GM04504 (cell line): ENCODE data around the gene PPIL4.

ENCODE experiments used
- DNase-seq: peaks from one replicate; pipeline ENCODE4 v3.0.0-alpha.2; 2012; ENCODE audit warnings: low read depth

PPIL4 gene, protein sequence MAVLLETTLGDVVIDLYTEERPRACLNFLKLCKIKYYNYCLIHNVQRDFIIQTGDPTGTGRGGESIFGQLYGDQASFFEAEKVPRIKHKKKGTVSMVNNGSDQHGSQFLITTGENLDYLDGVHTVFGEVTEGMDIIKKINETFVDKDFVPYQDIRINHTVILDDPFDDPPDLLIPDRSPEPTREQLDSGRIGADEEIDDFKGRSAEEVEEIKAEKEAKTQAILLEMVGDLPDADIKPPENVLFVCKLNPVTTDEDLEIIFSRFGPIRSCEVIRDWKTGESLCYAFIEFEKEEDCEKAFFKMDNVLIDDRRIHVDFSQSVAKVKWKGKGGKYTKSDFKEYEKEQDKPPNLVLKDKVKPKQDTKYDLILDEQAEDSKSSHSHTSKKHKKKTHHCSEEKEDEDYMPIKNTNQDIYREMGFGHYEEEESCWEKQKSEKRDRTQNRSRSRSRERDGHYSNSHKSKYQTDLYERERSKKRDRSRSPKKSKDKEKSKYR

DNA sequence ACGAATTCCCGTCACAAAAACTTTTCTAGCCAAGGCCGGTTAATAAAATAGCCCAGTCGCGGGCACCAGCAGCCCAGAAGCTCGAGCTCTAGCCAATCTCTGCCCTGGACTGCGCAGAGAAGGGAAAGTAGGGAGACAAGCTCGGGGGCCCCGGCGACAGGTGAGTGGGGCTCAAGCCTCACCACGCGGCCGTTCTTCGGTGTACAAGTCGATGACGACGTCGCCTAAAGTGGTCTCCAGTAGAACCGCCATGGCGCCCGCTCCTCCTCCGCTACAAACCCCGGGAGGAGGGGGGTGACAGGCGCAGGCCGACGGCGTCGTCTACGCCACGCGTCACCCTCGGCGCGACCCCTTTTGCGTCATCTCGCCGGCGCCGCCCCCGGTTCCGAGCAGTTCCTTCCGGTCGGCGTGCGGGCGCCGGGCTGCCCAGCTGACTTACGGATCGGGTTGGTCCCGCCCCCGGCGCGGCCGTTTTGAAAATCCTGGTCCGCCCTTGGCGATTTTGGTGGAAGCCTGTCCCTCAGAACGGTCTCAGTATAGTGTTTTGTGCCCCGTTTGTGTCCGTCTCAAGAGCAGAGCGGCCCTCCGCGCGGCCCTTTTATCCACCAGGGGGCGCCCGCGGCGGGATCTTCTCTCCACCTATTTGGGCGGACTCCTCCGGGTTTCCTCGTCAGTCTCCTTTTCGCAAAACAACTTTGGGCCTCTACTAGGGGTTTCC, at the start of gene PPIL4:
TSS of gene PPIL4 (minus strand) at position 290 of the 718 bp plus-strand sequence. CDS start at position 252, 38 bp downstream.
- peak; percentile 86 for DNase-seq

DNA sequence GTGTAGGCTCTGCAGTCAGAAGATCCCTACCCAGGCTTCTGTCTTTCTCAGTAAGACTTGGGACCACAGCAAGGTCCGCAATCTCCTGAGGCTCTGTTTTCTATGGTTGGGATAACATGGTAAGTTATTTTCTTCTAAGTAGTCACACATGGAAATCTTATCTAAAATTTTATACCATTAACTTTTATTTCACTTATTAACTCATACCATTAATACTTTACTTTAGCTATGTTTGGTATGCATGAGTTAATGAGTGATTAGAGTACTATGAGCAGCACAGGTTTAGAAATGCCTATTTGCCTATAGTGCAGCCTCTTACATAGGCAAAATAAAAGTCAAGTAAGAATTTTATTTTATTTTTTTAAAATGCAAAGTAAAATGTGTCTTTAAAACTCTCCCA, 47.6 kb upstream of the PPIL4 start:
- no peak for DNase-seq

DNA sequence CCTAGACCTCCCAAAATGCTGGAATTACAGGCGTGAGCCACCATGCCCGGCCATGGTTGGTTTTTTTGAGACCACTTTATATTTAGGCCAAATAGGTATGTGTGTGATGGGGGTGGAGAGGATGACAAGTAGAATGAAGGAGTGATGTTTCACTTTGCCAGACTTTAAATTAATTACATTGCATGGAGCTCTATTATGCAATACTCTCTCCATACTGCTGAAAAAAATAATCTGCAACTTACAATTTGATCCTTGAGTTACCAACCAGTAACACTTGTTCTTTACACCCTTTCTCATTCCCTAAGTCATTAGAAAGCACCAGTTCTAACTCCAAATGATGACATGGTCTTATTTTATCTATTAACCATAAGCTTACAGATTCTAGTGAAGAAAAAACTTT, 47.1 kb upstream of the PPIL4 start:
- no peak for DNase-seq

DNA sequence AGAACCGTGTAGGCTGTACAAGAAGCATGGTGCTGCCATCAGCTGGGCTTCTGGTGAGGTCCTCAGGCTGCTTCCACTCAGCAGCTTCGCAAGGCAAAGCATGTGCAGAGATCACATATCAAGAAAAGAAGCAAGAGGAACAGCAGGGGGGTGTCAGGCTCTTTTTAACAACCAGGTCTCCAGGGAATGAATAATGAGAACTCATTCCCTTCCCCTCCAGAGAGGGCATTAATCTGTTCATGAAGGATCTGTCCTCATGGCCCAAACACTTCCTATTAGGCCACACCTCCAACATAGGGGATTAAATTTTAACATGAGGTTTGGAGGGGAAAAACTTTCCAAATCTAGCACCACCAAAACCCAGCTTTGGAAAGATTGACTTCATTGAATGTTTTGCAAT, 40.3 kb upstream of the PPIL4 start:
- DNase-seq, result no peak

DNA sequence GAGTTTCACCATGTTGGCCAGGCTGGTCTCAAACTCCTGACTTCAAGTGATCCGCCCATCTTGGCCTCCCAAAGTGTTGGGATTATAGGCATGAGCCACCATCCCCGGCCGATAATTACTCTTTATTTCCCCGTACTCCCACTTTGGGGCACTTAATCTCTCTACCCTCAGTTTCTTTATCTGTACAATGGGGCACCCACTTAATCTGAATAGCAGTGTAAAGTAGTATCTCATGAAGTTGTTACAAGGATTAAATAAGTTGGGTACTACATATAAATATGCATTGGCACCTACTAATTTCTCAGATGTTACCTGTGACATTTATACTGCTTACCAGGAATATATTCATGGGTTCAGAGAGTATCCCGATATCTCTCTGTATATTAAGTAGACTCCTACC, 35.5 kb upstream of the PPIL4 start:
- no peak for DNase-seq

DNA sequence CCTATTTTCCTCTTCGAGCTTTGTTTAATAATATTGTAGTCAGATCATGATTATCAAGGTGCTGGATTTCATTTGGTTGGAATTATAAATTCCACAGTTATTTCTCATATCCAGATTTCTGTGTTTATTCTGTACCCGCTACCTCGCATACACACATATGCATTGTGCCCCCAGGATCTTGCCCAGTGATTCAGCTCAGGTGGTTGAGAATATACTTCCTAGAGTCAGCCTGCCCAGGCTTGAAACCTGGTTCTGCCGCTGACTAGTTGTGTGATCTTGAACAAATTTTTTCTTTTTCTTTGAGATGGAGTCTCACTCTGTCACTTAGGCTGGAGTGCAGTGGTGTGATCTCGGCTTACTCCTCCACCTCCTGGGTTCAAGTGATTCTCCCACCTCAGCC, 35.0 kb upstream of the PPIL4 start:
- no peak for DNase-seq

DNA sequence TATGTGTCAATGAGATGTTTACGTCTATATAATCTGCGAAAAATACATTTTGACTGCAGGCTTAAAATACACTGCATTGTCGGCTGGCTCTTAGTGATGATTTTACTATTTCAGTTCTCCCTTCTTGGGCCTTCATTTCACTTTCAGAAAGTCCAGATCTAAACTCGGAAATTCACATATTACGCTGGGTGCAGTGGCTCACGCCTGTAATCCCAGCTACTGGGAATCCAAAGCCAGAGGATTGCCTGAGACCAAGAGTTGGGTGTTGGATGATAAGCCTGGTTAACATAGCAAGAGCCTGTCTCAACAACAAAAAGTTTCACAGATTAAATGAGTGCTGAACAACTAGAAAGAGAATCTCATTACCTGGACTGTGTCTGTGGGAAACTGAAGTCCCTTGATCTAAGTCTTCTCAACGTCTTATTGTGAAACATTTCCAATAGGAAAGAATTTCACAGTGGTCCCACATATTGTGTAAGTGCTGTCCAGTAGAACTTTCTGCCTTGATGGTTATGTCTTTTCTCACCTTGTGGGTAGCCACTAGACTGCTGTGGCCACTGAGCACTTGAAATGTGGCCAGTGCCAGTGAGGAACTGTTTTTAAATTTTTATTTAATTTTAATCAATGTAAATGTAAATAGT, 22.2 kb upstream of the PPIL4 start:
- DNase-seq, result no peak

DNA sequence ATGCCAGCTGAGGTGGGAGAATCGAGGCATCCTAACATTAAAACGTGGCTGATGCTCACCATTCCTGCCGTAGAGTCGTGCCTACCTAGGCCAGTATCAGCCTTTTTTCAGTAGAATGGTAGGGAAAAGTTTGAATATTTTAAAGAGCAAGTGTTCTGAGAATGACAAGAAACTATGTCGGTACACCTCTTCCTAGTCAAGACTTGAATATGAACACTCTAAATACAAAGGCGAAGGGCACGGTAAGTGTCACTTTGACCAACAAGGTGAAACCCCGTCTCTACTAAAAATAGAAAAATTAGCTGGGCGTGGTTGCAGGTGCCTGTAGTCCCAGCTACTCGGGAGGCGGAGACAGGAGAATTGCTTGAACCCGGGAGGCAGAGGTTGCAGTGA, 21.3 kb upstream of the PPIL4 start:
- no peak for DNase-seq

DNA sequence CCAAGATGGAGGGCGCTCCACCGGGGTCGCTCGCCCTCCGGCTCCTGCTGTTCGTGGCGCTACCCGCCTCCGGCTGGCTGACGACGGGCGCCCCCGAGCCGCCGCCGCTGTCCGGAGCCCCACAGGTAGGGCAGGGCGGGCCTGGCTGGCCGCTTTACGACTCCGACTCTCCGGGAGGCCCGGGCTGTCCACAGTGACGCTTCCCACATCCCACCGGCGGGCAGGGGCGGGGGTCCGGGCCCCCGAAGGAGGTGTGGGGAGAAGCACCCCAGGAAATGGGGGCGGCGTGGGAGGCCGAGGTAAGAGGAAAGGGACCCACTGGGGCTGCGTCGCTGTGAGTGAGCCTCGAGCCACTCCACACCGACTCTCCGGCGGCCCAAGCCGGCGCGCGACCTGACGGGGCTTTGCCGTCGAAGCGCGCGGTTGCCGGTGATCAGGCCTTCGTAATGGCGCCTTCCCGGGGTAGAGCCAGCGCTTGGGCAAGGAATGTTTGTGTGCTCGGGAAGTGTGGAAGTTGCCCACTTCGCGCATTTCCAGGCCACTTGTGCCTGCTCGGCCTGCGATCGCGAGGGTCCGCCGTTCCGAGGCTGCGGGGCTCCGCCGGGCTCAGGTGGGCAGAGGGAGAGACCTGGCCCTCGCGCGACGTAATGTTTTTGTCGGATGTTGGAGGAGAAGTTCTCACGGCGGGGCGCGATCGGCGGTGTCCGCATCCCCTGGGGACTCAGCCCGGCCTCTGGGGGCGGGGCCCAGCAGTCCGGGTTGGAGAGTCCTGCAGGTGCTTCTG, 20.8 kb upstream of the PPIL4 start:
- no peak for DNase-seq

DNA sequence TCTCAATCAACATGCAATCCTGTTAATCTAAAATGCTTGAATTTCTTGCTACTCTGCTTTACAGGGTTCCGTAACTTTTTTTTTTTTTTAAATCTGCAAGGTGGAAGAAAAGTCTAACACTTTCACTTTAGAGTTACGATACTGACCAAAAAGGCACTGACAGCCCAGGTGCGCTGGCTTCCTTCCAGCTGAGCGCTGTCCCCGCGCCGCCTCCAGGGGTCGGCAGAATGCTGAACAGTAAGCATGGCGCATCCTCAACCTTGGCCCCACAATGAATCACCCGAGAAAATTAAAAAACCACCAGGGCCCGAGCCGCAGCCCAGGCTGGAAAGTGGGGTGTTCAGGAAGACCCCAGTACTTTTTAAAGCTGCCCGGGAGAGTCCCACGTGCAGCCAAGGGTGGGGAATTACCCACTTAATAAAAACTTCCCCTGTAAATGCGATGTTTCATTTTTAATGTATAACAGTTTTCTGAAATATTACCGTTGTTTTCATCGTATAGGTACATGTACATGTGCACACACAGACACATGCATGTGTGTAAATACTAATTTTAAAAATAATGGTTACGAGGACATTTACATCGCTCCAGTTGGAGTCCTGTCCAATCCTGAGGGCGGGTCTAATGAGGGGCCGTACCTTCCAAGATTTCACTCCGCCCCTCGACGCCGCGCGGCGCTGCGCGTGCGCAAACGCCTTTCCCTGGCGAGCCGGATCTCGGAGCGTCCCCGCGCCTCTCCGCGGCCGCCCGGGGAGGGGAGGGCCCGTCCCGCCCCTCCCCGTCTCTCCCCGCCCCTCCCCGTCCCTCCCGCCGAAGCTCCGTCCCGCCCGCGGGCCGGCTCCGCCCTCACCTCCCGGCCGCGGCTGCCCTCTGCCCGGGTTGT, 19.9 kb upstream of the PPIL4 start, which contains the start of gene GINM1:
TSS of gene GINM1 (plus strand) at position 849 of the 883 bp plus-strand sequence. CDS start 40 bp downstream, outside the sequence.
- peak; percentile 88 for DNase-seq

DNA sequence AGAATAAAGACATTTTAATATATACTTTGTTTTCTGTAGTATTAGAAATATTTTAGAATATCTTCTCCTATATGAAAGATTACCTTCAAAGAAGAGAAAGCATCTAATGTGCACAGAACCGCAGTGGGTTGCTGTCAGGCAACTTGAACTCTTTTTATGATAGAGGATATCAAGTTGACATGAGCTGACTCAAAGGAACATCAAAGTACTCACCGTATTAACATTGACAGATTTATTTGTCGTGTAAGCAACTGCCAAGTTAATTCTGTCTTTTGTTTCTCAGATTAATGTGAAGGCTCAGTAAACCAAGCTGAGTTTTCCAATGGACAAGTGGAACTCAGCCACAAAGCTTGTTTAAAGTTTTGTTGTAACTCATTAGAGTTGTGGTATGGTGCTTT, 18.1 kb upstream of the PPIL4 start:
- no peak for DNase-seq

DNA sequence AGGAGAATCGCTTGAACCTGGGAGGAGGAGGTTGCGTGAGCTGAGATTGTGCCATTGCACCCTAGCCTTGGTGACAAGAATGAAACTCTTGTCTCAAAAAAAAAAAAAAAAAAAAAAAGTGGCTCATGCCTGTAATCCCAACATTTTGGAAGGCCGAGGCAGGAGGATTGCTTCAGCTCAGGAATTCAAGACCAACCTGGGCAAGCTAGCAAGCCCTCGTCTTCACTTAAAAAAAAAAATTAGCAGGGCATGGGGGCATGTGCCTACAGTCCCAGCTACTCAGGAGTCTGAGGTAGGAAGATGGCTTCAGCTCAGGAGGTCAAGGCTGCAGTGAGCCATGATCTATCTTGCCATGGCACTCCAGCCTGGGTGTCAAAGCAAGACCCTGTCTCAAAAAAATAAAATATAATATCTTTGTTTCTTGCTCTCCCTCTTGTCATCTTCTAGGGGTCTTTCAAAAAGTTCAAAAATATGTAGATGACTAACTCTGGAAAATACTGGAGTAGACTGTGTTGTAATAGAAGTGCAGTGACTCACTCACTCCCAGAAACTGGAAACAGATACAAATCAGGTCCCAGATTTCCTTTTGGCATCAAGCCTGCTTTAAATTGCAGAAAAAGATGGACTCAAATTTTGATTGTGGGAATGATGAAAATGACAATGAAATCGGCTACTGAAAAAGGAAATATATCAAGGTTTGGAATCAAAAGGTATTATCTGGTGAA, 17.5 kb upstream of the PPIL4 start:
- DNase-seq, result peak; percentile 60

DNA sequence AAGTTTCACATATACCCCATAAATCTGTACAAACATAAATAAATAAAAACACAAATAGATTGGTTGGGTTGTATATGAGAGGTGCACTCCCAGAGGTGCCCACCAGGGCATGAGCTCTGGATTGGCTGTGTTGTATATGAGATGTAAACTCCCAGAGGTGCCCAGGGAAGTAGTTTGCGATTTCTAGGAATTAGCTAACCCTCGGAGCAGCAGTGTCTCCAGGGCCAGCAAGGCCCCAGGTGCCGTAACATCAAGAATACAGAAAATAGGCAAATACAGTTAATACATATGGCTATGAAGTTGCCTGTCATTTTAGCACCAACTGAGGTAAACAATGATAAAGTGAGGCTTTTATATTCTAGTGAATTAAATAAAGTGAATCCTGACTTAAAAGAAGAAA, 14.9 kb upstream of the PPIL4 start:
- DNase-seq, result no peak

DNA sequence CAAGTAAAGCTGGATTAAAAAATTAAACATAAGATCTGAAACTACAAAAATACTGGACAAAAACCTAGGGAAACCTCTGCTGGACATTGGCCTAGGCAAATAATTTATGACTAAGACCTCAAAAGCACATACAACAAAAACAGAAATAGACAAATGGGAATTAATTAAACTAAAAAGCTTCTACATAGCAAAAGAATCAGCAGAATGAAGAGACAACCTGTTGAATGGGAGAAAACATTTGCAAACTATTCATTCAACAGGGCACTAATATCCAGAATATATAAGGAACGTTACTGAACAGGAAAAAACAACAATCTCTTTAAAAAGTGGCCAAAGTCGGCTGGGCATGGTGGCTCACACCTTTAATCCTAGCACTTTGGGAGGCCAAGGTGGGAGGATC, 13.5 kb upstream of the PPIL4 start:
- DNase-seq, result no peak

DNA sequence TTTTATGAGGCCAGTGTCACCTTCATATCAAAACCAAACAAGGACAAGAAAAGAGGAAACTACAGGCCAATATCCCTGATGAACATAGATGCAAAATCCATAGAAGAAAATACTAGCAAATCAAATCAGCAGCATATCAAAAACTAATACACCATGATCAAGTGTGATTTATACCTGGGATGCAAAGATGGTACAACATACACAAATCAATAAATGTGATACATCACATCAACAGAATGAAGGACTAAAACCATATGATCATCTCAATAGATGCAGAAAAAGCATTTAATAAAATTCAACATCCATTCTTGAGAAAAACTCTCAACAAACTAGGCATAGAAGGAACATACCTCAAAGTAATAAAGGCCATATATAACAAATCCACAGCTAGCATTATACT, 12.2 kb upstream of the PPIL4 start:
- no peak for DNase-seq

DNA sequence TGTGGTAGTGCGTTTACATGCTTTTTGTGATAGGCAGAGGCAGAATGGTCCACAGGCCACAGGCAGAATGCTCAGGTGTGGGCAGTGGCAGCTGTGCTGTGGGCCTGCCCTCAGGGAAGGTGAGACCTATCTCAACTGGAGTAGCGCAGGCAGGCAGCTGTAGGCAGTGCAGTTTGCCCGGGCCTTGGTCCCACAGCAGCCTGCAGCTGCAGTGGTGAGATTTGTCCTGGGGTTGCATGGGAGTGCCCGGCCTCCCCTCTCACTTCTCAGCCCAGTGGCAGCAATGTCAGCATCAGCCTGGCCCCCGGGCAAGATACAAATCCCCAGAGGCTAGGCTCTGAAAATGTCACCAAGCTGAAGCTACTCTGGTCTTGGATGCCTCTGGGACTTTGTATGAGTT, 6.1 kb upstream of the PPIL4 start:
- DNase-seq, result no peak

DNA sequence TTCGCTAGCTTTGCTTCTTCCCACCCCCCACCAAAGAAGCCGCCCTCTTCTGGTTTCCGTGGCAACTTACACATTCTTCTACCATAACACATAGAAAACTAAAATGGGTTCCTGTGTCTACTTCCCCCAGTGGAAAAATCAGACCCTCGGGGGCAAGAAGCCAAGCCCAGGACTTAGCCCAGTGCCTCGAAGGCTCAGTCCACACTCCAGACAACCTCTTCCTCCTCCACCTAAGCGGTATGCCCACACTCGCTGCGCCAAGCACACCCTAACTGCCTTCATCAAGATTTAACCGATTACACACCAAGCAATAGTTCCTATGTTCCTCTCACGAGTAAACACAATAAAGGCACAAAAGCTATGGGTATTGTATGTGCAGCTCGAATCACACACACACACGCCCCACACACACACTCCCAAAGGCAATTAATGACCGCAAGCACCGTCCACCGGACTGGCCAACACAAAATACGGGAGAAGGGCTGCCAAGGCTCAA, 537 bp downstream of the PPIL4 start:
- no peak for DNase-seq

DNA sequence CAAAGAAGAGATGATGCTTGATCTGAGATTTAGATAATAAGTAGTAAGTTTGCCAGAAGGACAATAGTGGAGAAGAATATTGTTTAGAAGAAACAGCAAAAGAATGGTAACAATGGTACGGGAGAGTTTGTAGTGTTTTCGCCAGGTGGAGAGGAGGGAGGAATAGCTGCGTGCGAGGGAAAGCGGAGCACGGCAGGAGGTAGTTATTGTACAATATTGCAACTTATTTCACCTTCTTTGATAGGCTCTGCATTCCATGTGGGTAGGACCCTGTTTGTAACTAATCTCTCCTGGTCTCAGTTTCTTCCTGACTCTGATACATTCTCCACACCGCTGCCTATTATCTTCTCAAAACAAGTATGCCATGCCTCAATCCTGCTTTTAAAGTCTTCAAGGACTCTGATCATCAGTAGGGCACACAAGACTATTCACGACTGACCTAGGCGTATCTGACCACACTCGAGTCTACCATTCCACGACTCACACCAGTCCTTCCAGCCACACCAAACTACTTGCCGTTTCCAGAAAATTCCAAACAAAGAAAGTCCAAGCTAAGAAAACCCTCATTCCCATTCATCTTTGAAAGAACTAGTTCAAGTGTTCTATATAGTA, 1.1 kb downstream of the PPIL4 start:
- no peak for DNase-seq

DNA sequence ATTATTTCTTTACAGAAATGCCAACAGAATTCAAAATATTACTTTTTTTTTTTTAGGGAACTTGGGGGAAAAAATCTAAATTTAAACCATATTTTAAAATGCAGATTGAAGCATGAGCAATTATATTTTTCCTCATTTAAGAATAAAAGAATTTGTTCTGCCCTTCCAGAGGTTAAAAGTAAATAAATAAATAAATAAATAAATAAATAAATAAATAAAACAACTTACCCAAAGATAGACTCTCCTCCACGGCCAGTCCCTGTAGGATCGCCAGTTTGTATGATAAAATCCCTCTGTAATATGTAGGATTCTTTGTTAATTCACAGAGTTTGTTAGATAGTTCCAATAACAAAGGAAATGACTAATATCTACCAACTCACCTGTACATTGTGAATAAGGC, 4.7 kb downstream of the PPIL4 start:
- DNase-seq, result no peak

DNA sequence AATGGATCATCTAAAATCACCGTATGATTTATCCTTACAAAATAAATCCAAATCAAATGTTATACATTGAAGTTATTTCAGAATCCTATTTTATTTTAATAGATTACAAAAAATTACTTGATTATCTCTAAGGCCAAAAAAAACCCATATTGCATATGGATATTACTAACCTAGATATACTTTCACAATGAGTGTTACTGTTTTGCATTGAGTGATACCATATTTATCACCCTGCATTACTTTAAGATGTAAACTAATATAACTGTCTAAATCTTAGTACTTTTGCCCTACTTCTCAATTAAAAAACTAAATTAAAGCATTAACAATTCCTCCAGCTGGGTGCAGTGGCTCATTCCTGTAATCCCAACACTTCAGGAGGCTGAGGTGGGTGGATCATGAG, 11.1 kb downstream of the PPIL4 start:
- DNase-seq, result no peak
